ENCODE data around the gene PGAP2. TPM values are rescaled to one million over a fixed set of nuclear protein-coding genes. Genes with fewer than 3 reads are reported as not detected.
"Not testable (repeated sequence)": the region's sequence is repeated elsewhere in the genome, so short reads cannot be mapped to it uniquely, and the experiment has no call there.

The PGAP2 gene
- total and polyA plus RNA-seq, 9 donors: 7.7 to 17.6 (median 13.1) TPM

DNA sequence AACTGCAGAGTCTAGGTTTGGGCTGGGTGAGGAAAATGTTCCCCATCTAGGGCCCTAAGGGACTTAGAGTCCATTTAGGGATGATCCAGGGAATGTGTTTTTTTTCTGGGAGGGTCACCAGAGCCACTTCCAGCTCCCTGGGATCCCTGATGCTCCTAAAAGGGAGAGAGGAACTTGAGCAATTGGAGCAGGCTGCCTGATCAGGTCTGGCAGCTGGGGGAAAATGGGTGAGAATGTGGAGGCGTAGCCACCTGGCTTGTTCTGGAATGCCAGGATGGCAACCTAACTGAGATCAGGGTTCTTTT lies 1.2 kb downstream of the PGAP2 start:
- Histone ChIP-seq H3K36me3 (no peaks in the 10 kb centered on the region), H3K4me3 (no peak overlapping the region), H3K27ac (no peak overlapping the region), H3K4me1 (ENCODE audit: insufficient read depth) (peaks cover 3% of the 10 kb centered on the region), H3K9me3 (no peaks in the 10 kb centered on the region), H3K27me3 (no peaks in the 10 kb centered on the region)
- TF ChIP-seq POLR2A (IDR thresholded peaks at IDR 0.05): no peak
- TF ChIP-seq EP300 (IDR thresholded peaks at IDR 0.05): no peak
- TF ChIP-seq CTCF (IDR thresholded peaks at IDR 0.05): no peak
- DNase-seq: no peak
- 83 to 96% (median 95%) methylated on average over 1 of the region's 1 CpG for WGBS, 3 donors
- intact Hi-C loops (cut with DNase I): no loop called here

- Histone ChIP-seq H3K36me3 (no peaks in the 10 kb centered on the region), H3K9me3 (no peaks in the 10 kb centered on the region), H3K27me3 (no peaks in the 10 kb centered on the region), H3K4me1 (ENCODE audit: insufficient read depth) (peaks cover 3% of the 10 kb centered on the region), H3K4me3 (no peak overlapping the region), H3K27ac (no peak overlapping the region)
- TF ChIP-seq CTCF (IDR thresholded peaks at IDR 0.05): no peak
- no peak for TF ChIP-seq POLR2A (IDR thresholded peaks at IDR 0.05)
- TF ChIP-seq EP300 (IDR thresholded peaks at IDR 0.05): no peak
- WGBS, 3 donors: 81 to 92% (median 87%) methylated on average over 3 of the region's 3 CpGs
- intact Hi-C loops (cut with DNase I): no loop called here
- DNase-seq: no peak
Observed at GRCh38 chr11:3810446-3810845, 2.1 kb downstream of the PGAP2 start.

DNA sequence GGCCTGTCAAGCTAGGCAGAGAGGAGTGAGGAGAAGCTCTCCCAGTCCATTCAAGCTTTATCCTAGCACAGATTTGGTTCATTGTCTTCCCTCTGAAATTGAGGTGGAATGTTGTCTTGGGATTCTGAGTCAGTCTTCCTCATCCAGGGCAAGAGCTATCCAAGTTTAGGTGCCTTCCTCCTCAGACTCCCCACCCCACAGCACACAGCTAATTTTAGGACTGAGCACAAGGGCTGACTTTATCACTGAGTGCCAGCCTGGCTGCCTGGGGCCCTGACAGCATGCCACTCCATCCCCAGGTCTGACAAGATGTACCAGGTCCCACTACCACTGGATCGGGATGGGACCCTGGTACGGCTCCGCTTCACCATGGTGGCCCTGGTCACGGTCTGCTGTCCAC lies 2.6 kb downstream of the PGAP2 start:
- no peak for DNase-seq
- peaks cover 3% of the 10 kb centered on the region for H3K4me1 ChIP-seq (ENCODE audit: insufficient read depth)
- intact Hi-C loops (cut with DNase I): no loop called here
- no peak overlapping the region for H3K4me3 ChIP-seq
- no peaks in the 10 kb centered on the region for H3K27me3 ChIP-seq
- H3K9me3 ChIP-seq: no peaks in the 10 kb centered on the region
- WGBS, 3 donors: 95 to 100% (median 99%) methylated on average over 4 of the region's 4 CpGs
- TF ChIP-seq CTCF (IDR thresholded peaks at IDR 0.05) (no peak), POLR2A (IDR thresholded peaks at IDR 0.05) (no peak), EP300 (IDR thresholded peaks at IDR 0.05) (no peak)
- no peak overlapping the region for H3K27ac ChIP-seq
- H3K36me3 ChIP-seq: no peaks in the 10 kb centered on the region

- intact Hi-C loops (cut with DNase I); DNase-seq; H3K36me3 ChIP-seq; H3K27ac ChIP-seq; H3K9me3 ChIP-seq; H3K27me3 ChIP-seq; H3K4me3 ChIP-seq; H3K4me1 ChIP-seq (ENCODE audit: insufficient read depth): not testable (repeated sequence)
- WGBS, 3 donors: 96 to 99% (median 96%) methylated on average over 5 of the region's 5 CpGs
Observed at GRCh38 chr11:3814832-3815231, 6.5 kb downstream of the PGAP2 start.

- H3K27me3 ChIP-seq: no peaks in the 10 kb centered on the region
- no peaks in the 10 kb centered on the region for H3K36me3 ChIP-seq
- no peak for TF ChIP-seq EP300 (IDR thresholded peaks at IDR 0.05)
- no peak for TF ChIP-seq CTCF (IDR thresholded peaks at IDR 0.05)
- TF ChIP-seq POLR2A (IDR thresholded peaks at IDR 0.05): no peak
- no peaks in the 10 kb centered on the region for H3K4me1 ChIP-seq (ENCODE audit: insufficient read depth)
- WGBS, 3 donors: 53 to 66% (median 62%) methylated on average over 4 of the region's 4 CpGs
- H3K27ac ChIP-seq: no peak overlapping the region
- no peak overlapping the region for H3K4me3 ChIP-seq
- DNase-seq: no peak
- intact Hi-C loops (cut with DNase I): no loop called here
- H3K9me3 ChIP-seq: no peaks in the 10 kb centered on the region
Observed at GRCh38 chr11:3815845-3816244, 7.5 kb downstream of the PGAP2 start.

All from ovary (tissue), 9 donors.